VCaP (cell line): ENCODE data around the gene ELAPOR2.
"Not testable (repeated sequence)": the region's sequence is repeated elsewhere in the genome, so short reads cannot be mapped to it uniquely, and the experiment has no call there.

Experiments
- H3K27ac ChIP-seq: fragments of 450-650 bp; 2 replicates; pipeline ENCODE4 v1.5.1; 2017
- TF ChIP-seq, protein P1 (sequence below): fragments of 450-650 bp; conservative IDR thresholded peaks from 2 replicates; pipeline ENCODE4 v1.5.1; 2017; ENCODE audit warnings: mild to moderate bottlenecking, moderate library complexity

The ELAPOR2 gene

DNA sequence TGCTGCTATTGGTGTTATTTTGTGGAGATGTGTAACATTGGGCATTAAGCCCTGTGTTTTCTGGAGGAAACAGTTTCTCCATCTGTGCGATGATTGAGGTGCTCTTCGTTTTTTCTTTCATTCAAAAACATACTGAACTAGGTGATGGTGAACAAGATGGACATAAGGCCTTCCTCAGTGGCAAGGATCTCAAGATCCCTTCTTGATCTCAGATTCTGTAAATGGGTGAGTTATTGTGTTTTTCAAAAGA, 759 bp upstream of the ELAPOR2 start:
- H3K27ac ChIP-seq: no peak overlapping the region
- TF ChIP-seq, protein P1, sequence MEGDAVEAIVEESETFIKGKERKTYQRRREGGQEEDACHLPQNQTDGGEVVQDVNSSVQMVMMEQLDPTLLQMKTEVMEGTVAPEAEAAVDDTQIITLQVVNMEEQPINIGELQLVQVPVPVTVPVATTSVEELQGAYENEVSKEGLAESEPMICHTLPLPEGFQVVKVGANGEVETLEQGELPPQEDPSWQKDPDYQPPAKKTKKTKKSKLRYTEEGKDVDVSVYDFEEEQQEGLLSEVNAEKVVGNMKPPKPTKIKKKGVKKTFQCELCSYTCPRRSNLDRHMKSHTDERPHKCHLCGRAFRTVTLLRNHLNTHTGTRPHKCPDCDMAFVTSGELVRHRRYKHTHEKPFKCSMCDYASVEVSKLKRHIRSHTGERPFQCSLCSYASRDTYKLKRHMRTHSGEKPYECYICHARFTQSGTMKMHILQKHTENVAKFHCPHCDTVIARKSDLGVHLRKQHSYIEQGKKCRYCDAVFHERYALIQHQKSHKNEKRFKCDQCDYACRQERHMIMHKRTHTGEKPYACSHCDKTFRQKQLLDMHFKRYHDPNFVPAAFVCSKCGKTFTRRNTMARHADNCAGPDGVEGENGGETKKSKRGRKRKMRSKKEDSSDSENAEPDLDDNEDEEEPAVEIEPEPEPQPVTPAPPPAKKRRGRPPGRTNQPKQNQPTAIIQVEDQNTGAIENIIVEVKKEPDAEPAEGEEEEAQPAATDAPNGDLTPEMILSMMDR: no peak

DNA sequence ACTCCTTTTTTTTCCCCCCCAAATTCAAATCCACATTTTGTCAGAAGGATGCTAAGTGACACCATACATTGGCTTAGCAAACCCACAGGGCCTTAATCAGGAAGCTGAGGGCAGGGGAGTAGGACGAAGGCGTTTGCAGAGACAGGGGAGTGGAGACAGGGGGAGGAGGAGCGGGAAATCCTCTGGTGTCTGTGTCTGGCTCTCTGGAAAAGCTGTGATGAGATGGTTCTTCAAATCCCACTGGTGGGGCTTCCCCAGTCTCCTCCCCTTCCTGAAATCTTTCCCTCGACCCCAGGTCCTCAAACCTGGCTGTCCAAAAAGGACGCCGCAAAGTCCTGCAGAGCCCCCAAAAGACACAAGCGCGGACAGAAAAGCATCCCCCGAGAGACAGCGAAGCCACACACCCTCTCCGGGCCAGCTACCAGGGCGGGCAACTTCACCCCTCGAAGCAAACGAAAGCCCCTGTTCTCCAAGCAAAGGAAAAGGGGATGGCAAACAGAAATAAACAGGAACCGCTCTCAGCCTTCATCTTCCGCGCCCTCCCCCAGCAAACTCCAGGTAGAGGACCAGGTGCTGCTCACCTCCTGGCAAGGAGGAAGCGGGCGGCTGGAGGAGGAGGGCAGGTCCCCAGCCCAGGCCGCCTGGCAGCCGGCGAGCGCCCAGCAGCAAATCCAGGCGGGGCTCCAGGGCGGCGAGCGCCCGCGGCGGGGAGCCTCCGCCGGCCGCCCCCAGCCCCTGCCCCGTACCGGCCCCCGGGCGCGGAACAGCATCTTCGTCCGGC, 520 bp downstream of the ELAPOR2 start:
- TF ChIP-seq, protein P1: no peak
- H3K27ac ChIP-seq: peak overlapping the region; percentile 35; the same call in 1 of the 2 replicates

DNA sequence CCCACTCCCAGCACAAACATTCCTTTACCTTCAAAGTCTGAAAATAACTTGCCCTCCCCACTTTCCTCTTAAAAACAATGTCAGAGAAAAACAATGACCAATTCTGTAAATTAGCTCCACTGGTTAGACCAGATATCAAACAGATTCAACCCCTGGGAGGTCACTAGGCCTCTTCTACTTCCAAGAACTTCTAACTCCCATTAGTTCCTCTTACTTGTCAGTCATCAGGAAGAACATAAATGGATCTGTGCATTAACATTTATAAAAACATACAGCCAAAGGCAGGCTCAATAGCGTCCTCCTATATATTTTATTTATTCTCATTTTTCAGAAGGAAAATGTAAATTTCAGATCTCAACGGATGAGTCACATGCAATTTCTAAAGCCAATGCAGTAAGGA, 2.2 kb downstream of the ELAPOR2 start:
- TF ChIP-seq, protein P1: no peak

DNA sequence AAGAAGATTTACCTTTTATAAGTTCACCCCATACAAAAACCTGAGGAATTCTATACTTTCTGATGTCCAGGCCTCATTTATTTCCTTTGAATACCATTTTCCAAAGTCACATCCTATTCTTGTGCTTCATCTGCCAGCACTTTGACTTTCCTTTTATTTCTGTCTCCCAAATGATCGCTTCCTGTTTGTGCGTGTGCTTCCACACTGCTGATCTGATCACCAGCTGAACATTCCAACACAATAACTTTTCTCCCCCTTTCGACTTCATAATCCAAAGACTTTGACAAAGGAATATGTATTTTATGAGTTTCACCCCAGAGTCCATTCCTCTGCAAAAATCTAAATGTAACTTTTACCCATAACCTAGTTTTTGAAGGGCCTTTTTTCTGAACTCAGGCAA, 3.1 kb downstream of the ELAPOR2 start:
- TF ChIP-seq, protein P1: no peak
- no peak overlapping the region for H3K27ac ChIP-seq

More for the DNA sequence above, 2.2 kb downstream of the ELAPOR2 start:
- no peak overlapping the region for H3K27ac ChIP-seq

DNA sequence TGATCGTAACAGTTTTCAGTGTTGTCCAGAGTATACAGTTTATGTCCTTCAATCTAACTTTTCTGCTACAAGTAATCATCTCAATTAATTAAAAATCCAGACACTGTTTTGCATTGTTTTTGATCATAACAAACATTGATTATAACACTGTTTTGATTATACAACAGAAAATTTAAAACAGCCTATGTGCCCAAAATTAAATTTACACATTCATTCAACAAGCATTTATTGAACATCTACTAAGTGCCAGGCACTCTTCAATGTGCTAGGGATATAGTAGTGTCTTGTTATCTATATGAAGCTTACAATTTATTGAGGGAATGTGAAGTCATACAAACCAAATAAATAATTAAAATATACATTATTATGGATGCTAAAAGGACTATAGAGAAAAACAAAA, 10.6 kb downstream of the ELAPOR2 start:
- no peak overlapping the region for H3K27ac ChIP-seq

DNA sequence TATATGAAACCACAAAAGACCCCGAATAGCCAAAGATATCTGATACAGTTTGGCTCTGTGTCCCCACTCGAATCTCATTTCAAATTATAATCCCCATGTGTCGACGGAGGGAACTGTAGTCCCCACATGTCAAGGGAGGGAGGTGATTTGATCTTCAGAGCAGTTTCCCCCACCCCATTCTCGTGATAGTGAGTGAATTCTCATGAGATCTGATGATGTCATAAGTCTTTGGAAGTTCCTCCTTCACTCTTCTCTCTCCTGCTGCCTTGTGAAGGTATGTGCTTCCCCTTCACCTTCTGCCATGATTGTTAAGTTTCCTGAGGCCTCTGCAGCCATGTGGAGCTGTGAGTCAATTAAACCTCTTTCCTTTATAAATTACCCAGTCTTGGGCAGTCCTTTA, 13.0 kb downstream of the ELAPOR2 start:
- TF ChIP-seq, protein P1: no peak
- H3K27ac ChIP-seq: no peak overlapping the region

More for the DNA sequence above, 10.6 kb downstream of the ELAPOR2 start:
- TF ChIP-seq, protein P1: no peak

DNA sequence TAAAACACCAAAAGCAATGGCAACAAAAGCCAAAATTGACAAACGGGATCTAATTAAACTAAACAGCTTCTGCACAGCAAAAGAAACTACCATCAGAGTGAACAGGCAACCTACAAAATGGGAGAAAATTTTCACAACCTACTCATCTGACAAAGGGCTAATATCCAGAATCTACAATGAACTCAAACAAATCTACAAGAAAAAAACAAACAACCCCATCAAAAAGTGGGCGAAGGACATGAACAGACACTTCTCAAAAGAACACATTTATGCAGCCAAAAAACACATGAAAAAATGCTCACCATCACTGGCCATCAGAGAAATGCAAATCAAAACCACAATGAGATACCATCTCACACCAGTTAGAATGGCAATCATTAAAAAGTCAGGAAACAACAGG, 14.7 kb downstream of the ELAPOR2 start:
- not testable (repeated sequence) for H3K27ac ChIP-seq

DNA sequence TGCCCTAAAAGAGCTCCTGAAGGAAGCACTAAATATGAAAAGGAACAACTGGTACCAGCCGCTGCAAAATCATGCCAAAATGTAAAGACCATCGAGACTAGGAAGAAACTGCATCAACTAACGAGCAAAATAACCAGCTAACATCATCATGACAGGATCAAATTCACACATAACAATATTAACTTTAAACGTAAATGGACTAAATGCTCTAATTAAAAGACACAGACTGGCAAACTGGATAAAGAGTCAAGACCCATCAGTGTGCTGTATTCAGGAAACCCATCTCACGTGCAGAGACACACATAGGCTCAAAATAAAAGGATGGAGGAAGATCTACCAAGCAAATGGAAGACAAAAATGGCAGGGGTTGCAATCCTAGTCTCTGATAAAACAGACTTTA, 17.9 kb downstream of the ELAPOR2 start:
- not testable (repeated sequence) for H3K27ac ChIP-seq

DNA sequence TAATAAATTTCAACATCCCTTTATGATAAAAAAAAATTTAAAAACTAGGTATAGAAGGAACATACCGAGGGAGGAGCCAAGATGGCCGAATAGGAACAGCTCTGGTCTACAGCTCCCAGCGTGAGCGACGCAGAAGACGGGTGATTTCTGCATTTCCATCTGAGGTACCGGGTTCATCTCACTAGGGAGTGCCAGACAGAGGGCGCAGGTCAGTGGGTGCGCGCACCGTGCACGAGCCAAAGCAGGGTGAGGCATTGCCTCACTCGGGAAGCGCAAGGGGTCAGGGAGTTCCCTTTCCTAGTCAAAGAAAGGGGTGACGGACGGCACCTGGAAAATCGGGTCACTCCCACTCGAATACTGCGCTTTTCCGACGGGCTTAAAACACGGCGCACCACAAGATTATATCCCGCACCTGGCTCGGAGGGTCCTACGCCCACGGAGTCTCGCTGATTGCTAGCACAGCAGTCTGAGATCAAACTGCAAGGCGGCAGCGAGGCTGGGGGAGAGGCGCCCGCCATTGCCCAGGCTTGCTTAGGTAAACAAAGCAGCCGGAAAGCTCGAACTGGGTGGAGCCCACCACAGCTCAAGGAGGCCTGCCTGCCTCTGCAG, 19.7 kb downstream of the ELAPOR2 start:
- H3K27ac ChIP-seq: not testable (repeated sequence)
